NK-92 treated with Interleukin-12 subunit alpha and Interleukin-12 subunit beta, amount 100 ng/mL, for 24 hours (cell line): ENCODE data around the gene KLF7.

Experiments used
- DNase-seq: peaks from one replicate; lab custom pipeline; 2025; lab: John Stamatoyannopoulos, UW

Gene KLF7

DNA sequence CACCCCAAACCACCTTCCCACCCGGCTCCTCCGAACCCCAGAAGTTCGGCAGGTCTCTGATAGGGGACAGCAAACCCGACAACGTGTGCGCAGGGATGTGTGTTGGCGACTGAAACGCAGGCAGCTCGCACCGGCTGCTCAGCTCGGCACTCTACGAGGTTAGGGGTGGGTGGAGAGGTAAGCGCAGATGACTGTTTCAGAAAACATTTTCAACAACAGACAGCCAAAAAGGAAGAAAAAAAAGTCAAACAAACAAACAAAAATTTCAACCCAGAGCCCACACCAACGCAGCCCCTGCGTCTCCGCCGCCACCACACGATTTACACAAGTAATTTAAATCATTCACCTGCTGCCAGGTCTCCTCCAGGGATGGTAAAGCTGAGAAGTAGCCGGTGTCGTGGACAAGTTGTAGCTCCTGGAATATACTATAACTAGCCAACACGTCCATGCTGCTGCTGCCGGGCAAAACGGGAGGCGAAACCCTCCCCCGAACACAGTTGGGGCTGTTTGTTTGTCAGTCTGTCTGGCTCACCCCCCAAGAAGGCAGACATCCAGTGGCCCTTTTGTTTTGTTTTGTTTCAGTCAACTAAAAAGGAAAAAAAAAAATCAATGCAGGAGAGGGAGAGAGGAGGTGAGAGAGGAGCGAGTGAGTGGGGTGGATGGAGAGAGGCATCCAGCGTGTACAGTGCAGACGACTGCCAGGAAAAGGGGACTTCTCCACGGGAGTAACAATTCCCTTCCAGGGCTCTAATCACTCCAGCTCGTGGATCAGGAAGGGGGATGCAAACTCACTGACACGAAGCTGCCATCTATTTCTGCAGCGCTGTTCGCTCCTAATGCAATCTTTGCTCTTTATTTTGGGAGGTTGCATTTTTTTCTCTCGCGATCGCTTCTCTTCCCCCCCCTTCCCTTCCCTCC lies at the start of gene KLF7:
Gene KLF7 (minus strand): TSS at position 828 of the 918 bp plus-strand sequence. CDS start 380 bp downstream, at position 448.
- no peak for DNase-seq

DNA sequence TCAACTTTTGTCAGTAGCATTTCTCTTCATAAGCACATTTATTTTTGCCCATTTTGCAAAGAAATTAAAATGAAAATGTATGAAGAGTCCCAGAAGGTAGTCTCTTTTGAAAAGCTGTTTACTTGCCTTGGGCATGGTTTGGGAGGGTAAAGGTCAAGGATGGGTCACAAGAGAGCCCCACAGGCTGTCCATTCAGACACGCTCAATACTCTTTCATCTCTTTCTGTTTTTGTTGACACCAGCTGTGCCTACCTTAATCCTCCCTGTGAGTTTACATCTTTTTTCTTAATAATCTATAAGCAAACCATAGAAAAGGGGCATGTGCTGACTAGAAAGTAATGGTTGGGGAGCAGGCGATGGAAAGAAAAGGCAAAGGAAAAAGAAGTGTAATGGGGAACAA lies 49.6 kb upstream of the KLF7 start:
- no peak for DNase-seq

DNA sequence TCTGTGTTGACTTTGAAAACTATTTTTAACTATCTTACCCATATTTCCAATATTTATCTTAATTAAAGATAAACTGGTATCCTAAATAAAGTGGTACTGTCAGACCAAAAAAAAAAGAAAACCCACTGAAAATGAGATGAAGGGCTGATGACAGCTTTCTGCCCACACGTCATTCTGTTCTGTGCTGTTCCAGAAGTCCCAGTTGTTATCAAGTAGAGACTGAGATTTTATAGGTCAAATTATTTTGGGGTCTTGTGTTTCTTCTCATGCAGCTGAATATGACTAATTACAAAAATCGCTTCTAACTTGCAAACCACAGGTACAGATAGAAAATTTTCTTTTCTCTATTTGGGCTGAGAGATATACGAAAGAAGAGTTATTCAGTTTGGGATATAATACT lies 48.7 kb upstream of the KLF7 start:
- DNase-seq, result no peak

DNA sequence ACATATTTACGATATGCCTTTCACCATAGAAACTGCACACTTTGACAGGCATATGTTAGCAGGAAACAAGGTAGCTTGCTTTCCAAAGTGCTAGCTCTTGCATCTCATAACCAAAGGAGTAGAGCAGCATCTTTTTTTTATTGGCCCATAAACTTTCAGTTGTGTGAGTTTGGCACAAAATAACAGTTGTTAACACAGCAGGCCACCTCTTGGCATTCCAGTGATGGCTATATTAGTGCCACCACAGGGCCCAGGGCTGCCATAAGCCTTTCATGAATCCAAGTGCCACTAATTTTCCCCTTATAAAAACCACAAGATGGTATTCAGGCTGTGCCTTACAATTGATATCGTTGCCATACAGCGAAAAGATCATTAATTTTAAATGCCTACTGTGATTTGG lies 40.3 kb upstream of the KLF7 start:
- no peak for DNase-seq

DNA sequence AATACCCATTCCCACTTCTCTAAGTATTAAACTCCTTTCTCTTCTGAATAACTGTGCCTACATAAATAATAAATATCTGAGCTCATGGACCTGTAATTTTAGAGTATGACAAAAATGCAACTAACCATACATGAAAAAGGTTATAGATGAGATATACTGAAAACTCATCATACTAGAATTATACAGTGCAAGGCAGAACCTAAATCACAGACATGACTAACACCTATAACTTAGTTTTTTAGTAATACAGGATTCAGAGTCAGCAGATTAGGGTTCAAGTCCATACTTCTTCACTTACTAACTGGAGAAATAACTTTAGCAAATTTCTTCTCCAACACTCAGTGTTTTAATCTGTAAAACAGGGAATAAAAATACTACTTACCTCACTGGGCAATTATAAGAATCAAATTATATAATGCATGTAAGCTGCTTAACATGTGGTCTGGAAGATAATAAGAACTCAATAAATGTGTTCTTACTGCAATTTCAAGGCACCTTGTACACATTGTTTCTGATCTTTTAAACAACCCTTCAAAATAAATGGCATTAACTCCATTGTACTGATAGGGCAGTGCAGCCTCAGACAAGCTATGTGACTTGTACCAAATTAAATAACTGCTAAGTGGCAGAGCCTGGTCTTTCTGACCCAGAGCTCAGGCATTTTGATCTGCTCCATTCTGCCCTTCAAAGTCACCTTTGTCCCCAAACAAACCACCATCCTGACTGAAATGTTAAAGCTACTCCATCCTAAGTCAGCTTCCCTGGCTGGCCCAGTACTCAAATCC lies 39.6 kb upstream of the KLF7 start:
- DNase-seq, result no peak

DNA sequence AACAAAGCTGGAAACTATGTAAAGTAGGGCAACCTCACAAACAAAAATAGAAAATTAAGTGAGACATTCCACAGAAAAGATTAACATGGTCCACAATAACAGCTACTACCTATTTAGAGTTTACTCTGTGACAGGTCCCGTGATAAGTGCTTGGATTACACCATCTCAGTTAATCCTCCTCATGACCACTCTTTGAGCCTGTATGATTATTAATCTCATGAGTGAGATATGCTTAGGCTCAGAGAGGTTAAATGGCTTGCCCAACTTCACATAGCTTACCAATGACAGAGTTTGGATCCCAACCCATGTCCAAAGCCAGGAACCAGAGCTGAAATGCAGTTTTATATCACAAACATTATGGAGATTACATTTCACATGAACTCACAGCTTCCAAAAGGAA lies 37.3 kb upstream of the KLF7 start:
- no peak for DNase-seq

DNA sequence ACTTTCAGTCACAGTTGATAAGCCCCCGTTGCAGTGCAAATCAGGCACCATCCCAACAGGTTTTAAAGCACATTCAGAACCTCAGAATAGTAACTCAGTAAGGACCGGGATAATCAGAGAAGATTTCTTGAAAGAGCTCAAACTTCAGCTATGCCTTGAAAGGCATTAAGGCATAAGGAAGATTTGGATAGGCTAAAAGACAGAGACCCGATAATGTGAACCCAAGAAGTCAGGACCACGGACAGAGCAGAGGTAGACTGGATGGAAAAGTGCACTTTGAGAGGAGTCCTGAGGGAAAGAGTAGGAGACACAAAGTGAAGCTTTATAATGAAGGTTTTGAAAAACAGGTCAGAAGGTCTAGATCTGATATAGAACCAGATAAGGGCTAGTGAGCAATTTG lies 36.9 kb upstream of the KLF7 start:
- DNase-seq, result no peak

DNA sequence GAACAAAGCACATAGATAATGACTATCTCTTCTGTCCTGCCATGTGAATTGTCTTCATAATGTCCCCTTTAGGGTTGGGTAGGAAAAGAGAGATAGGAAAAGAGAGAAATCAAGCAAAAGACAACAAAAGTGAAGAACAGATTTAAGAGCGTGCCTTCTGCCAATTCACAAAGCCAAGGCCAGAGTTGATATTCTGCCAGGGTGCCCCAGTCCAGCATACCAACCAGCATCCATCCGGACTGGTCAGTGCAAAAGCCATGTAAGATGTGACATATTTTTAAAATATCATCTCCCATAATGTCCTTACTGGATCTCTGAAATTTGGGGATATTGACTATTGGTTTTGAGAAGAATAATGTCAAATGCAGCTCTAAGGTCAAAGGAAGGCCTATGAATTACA lies 35.7 kb upstream of the KLF7 start:
- DNase-seq, result no peak

DNA sequence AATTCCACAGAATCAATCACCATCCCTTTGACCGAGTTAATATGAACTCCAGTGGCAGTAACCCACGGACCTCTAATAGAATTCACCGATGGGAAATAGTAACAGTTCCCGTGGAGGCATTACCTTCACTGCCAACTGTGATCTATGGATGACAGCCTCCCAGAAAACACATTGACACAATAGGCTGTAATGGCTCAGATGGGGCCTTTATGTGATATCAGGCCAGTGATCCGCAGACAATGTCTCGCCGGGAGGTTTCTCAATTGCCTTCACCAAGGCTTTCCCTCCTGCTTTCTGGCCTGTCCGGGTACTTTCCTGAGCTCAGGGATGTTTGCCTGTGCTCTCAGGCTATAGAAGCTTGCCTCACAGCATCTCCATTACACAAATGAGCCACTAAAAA lies 34.4 kb upstream of the KLF7 start:
- no peak for DNase-seq

DNA sequence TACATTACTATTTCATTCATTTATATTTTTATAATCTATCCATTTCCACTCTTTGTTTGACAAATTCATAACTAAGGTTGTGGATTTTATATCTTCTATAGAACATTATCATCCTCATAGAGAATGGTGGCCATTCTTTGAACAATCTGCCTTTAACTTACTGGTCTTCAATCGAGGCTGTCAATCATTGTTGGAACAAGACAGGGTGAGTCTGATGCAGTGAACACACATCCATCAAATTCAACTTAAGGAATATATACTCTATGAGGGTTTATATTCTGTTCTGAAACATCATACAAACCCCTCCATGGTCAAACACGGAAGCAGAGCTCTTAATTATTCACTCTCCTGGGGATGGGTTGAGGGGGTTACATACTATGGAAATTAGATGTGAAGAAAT lies 28.3 kb upstream of the KLF7 start:
- no peak for DNase-seq

DNA sequence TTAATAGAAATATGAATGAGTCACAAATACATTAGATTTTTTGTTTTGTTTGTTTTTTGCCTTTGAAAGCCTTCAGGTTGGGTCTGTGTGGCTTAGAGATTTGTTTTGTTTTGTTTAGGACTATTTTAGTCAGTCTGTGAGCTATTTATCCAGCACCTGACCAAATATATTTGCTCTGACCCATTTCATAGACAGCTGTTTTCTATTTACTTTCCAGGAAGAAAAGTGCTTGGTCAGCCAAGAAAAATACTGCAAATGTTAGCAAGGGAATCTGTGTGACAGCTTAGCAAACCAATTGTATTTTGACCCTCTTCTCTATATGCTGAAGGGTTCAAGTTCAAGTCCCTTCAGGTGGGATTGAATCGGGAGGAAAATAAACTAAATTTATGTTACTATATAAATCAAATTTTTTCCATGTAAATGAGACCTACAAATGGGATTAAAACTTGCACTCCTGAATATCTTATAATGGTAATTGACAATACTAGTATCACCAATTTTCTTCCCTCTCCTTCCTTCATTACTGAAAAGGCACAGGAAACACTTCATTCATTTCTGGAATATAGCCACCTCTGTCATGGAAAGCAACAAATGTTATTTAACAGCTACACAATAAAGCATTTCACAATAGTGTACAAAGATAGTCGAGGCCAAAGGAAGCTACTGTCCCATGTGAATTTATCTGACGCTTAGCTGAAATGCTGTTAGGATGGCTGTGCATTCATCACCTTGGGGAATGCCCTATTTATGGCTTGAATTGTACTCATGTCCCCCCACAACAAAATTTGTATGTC lies 23.1 kb upstream of the KLF7 start:
- no peak for DNase-seq

DNA sequence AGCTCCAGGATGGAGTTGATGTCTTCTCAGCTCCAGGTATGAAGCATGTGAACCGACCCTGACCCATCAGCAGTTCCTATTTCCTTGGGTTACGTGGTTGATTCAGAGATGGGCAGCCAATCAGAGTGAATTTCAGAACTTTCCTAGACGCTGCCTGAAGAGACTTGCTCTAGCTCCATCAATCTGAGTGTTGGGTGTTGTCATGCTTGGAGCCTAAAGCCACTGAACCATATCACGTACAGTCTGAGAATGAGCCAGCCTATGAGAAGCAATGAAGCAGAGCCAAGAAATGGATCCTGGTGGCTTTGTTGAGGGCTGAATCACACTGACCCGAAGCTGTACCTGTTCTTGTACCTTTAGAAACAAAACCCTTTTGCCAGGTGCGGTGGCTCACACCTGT lies 19.6 kb upstream of the KLF7 start:
- no peak for DNase-seq

DNA sequence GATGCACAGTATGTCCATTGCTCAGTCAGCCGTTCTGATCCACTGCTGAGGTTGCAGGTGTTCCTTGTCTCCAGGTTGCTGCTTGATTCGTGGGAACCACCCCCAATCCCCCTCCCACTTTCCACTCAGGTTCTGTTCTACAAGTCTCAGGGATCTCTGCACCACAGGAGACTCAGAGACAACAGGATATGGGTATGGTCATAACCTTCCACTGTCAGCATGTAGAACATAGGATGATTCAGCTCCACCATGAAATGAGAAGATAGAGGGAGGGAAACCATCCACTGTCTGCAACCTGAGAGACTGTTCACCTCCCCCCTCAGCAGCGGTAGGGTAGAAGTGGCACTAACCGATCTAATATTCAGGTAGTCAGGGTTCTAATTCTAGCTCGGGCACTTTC lies 19.0 kb upstream of the KLF7 start:
- no peak for DNase-seq

DNA sequence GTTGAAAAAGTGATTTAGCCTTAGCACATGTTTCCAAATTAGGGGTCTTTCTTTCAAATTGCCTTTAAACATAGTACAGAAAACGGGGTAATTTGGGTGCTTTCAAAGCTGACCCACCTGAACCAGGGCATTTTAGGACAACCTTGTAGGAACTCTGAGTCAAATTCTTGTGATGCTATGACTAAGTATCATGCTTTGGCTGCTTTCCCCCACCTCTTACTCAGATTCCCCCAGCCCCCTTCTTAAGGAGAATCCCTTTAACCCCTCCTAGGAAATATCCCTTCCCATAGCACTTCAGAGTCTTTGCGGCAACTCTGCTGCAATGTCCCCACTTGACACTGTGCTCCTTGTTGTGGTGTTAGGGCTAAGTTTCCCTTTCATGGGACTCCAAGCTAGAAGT lies 18.6 kb upstream of the KLF7 start:
- no peak for DNase-seq

DNA sequence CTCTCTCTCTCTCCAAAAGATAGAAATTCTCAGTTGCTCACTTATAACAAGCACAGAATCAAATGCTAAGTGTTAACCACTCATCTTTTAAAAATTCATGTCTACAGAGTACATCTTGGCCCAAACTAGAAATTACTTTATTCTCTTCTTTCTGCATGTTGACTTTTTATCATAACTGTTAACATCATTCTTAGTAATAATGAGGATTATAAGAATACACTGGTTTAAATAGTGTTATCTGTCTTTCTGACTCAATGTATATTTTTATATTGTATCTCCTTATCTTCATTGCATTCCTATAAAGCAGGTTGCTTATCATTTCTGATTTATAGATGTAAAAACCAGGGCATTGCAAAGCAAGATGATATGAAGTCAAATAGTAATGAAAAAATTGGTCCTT lies 17.8 kb upstream of the KLF7 start:
- DNase-seq, result no peak

DNA sequence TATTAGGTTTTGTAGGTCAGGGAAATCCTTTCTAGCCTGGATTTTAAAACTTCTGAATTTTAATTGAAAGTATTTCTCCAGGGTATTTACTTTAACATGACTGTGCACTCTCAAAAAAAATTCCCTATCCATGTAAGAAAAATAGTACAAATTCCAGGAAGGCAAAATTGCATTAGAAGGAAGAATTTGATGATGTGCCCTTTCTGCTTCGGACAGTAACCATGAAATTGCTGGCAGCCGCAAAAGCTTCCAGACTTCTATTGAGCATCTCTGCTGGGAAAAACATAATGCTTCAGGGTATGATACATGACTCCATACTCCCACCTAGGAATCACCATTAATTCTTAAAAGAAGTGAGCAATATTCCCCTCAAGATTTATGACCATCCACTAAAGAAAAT lies 17.2 kb upstream of the KLF7 start:
- no peak for DNase-seq

DNA sequence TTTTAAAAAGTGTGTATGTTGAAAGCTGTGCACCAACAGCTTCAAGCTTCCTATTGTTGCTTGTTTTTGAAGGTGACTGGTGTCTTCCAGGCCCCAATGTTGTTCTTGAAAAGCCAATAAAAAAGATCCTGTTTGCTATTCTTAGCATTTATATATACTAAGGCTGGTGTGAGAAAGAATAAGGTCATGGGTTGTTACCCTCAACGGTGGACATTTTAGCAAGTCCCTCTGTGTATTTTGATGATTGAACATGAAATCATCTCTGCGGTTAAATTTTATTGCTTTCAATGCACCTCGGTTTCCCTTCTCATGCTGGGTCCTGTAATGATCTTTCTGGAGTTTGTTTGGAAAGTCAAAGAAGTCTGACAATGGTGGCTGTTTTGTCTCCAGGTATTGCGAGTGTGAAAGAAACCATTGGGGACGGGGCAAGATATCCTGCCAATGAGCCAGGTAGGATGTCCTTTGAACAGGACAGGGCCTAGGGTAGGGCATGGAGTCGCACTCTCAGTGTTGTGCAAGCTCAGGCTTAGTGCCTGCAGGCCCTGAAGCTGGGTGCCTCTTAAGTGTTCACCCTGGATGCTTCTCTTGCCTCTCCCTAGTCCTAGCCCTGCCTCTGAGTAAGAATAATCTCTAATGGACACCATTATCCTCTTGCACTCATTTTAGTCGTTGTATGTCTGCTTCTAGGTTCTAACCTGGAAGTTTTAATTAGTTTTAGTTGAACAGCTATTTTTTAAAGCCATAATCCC lies 16.0 kb upstream of the KLF7 start:
- no peak for DNase-seq

DNA sequence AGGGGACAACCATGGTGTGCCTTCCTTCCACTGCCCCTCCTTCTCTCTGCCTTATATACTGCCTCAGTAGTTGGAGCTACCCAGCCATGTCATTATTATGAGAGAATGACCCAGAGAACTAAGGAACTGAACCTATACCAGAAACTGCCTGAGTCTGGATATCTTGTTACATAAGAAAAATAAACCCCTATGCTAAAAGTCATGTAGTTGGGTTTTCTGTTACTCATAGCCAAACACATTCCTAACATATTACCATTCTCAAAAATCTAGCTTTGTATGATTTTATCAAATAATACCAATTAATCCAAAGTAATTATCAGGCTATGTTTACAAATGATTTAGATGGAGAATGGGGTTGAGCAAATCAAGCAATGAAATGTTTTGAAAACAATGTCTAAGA lies 15.0 kb upstream of the KLF7 start:
- no peak for DNase-seq

DNA sequence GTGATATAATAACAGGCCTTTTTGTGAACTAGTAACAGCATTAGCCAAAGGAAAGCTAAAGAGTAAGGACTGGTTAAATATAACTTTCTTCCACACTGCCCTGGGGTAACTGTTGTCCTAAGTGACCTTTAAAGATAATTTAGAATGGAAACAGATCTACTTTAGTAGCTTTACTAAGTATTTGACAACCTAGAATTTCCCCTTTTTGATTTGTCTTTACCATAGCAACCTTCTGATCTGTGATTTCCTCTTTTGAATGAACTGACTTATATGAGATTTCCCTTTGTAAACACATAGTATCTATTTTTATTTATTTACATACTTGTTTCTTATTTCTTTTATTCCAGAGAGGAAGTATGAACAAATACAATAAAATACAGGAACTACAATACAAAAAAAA lies 10.5 kb upstream of the KLF7 start:
- DNase-seq, result no peak

DNA sequence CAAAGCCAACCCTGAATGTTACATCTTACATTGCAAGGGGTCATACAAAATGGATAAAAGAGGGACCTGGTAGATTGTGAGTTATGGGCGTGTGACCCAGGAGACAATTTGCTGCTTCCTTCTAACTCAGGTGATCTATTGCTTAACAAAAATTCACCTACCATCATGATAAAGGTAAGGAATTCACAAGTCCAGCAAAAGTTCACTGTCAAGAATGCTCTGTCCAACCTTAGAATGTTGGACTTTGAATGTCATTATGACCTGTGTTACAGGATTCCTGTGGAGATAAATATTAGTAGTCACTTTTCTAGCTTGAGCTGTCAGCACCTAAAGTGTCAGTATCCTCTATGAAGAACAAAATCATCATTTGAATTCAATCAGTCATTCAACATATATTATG lies 7.9 kb upstream of the KLF7 start:
- DNase-seq, result no peak

DNA sequence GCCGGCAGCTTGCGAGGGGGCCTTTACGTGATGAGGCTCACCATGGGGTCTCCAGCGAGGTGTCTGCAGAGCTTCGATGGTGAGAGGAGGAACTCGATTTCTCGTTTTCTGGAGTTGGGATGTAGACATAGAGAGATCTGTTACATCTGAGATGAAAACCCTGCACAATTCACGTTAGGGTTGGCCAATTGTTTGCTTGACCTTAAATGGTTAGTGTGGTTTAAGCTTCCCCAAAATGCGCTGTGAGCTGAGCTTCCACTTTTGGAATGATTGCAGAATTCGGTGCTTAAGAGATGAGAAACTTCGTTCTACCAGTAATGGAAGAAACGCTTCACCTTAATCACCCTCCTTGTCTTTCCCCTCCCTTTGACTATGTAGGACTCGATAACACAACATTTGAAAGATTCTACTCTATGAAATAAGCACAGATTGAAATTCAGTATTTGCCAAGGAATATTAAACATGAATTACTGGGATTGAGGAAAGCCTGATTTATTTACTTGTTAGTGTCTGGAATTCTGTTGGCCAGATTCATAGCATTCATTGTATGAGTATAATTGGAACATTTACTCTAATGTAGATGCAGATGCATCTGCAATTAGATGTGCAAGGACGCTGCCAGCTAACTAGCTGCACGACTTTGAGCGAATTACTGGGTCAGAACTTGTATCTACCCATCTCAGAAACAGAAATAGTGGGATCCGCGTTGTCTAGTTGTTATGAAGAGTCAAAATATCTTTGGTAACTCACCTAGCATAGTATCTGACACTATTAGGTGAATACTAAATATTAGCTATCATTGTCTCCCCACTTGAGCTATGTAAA lies 1.6 kb upstream of the KLF7 start:
- no peak for DNase-seq
